GM21717 (cell line): ENCODE data around the gene ERGIC2.

ENCODE experiments used
- ATAC-seq: cut with Tn5 transposase; IDR thresholded peaks from one replicate; pipeline ENCODE4 v1.9.1; 2021; ENCODE audit warnings: mild to moderate bottlenecking, moderate library complexity; ENCODE audit not compliant: unreplicated experiment

The ERGIC2 gene

DNA sequence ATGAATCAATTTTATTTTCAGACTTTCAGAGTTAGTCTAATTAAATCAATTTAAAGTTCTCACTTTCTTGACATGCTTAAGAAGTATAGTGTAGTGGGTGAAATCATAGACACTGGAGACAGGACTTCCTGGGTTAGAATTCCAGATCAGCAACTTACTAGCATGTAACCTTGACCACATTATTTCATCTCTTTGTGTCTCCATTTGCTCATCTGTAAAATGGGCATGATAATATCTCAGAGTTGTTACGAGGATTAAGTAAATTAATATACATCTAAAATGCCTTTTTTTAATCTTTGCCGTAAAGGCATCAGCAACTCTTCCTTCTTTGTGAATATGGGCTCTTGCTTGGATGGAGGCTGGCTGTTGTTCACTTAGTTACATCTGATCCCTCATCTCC, 1.3 kb upstream of the ERGIC2 start:
- no peak for ATAC-seq

DNA sequence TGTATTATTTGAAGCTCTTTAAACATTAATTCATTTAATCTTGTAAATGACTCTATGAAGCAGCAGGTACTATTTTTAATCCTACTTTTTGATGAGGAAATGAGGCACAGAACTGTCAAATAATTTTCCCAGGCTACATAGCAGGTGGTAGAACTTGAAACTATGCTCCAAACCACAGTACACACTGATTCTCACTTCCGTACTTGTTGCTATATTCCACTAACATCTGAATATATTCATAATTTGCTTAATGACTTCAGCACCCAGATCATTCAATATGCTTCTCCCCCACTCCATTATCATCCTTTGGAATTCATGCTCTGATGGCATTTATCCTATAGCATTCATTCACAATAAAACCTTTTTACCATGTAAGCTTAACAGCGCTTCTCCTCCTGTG, 4.9 kb downstream of the ERGIC2 start:
- no peak for ATAC-seq

DNA sequence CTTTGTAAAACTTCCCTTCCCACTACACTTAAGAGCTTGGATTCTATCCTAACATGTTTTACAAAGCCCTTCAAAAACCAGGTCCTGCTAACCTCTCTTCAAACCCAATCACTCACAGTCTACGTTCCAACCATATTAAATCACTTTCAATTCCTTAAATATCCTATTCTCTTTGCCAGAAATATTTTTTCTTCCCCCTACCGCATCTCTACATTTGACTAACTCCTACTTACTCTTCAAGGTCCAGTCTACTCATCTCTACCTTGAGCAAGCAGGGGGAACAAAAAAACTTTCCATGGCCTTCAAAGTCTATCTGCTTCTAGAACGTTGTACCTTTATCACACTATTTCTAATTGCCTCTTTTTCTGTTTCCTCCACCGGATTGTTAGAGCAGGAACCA, 6.1 kb downstream of the ERGIC2 start:
- ATAC-seq = no peak

DNA sequence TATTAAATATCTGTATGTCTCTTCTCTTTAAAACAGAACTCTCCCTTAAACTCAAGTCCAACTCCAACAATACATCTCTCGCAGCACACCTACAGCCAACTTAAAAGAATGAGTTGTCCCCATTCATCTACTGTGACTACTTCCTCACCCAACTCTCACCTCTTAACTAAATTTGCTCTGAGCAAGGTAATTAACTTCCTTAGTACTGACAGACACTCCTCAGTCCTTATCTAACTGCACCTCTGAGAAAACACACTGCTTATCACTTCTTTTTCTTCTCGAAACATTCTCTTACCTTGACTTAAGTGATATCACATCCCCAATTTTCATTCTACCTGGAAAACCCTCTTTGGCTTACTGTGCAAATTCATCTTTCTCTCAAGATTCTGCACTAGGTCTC, 7.0 kb downstream of the ERGIC2 start:
- no peak for ATAC-seq

DNA sequence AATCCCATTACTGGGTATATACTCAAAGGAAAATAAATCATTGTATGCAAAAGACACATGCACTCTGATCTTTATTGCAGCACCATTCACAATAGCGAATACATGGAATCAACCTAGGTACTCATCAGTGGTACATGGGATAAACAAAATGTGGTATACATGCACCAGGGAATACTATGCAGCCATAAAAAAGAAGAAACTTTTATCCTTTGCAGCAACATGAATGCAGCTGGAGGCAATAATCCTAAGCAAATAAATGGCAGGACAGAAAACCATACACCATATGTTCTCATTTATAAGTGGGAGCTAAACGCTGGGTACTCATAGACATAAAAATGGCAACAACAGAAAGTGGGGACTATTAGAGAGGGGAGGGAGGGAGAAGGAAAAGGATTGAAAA, 15.9 kb downstream of the ERGIC2 start:
- ATAC-seq = no peak

DNA sequence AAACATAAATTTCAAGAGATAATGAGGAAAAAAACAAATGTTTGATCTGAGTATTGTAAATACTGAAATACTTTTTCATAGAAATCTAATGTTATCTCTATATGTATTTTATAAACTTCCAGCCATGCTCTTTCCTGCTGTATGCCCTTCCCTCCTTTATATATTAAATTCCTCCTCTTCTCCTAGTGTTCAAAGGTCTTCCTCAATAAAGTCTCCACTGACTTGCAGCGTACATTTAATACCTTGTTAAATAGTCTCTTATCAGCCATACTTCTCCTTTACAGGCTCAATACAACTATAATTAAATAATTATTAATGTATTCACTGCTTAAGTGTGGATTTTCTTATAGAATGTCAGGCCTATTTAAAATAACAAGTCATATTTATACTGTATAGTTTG, 26.0 kb downstream of the ERGIC2 start:
- ATAC-seq = no peak

DNA sequence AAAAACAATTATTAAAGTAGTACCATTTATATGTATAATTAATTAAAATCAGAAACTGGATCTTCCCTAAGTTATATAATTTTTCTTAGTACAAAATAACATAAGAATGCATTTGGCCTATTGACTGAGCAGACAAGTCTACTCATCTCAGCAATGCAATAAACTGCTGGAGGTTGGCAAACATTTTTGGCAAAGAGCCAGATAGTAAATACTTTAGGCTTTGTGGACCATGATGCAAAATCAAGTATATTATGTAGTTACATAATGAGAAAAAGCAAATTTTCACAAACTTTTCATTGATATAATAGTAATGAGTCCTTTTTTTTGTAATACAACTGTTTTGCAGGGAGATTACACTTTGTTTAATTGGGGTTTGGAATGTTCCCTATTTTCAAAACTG, 30.9 kb downstream of the ERGIC2 start:
- no peak for ATAC-seq

DNA sequence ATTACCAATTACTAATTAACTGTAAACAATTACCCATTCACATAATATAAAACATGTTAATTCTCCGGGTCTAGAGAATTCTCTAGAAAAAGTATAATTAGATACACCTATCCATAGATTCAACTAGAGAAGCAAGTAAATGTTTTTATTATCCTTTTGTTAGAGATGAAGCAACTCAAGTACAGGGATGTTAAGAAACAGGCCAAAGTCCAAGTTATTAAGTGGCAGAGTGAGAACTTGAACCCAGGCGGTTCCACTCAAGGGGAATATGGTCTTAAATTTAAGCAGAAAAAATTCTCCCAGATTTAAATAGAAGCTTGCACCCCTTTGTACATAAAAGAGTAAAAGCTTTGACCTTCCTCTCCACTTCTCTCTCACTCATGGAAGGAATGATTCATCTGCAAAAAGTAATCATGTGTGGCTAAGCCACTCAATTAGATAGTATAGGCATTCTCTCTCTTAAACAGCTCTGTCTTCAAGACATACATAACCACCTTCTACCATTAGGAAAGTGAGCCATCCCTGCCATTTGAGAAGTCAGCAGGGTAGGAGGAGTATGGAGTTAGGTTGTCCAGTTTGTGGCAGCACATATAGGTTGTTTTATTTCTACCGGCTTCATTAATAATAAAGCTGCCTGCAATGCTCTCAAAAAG, 34.1 kb downstream of the ERGIC2 start:
- no peak for ATAC-seq

DNA sequence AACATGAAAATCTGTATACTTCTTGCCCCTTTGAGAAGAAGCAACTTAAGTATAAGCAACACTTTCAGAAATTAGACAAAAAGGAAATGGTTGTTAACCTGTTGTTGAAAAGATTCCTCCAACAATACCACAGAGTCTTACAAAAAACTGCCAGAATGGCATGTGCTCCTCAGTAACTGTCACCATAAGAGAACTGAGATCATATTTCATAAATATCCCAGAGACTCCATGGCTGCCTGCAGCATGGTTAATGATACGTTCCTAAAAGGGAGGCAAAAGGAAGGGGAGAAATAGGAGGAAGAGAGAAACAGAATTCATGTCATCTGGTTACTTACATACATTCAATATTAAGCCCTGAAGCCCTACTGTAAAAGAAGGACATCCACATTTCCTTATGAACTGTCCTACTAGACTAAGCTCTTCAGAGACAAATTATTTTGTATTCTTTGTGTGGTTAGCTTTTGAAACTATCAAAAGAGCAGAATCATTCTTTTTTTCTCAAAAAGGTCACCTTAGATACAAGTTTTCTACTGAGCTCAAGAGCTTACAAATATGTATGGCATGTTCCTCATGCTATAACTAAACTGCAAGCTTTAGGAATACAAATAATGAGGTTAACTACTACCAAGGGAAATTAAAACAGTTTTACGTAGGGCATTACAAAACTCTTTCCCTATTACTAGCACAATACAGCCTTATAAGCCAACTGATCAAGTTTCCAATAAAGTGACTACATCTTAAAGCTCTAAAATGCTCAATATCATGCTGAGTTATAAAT, 37.8 kb downstream of the ERGIC2 start:
- no peak for ATAC-seq

DNA sequence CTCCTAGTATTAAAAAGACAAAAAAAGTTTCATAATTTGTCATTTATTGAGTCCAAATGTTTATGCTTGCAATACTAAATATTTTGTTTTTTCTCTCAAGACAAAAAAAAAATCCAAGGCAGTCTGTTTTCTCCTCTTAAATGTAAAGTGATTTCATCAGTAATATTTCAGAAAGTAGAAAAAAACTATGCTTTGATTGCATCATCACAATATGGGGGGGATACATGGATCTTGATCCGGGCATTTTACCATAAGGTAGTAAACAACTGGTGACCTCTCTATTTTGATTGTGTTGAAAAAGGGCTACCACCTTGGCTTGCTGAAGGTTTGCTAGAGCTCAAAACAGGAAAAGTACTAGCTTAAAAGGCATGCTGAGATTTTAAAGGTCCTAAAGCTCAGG, 43.6 kb downstream of the ERGIC2 start:
- no peak for ATAC-seq

DNA sequence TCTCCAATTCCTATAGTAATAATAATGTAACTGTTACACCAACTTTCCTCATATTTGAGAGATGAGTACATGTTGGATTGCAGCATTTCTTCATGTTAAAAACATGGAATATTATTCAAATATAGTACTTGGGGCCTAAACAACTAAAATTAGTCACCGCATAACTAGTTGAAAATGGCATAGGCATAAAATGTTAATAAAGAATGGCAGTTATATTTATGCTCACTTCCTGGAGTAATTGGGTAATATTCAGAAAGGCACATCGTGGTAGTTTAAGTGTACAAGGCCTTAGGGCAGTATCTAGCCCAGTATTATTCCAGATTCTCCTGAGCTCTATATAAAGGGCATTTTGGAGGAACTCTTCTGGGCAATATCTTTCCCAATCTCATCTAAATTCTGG, 46.0 kb downstream of the ERGIC2 start:
- no peak for ATAC-seq

DNA sequence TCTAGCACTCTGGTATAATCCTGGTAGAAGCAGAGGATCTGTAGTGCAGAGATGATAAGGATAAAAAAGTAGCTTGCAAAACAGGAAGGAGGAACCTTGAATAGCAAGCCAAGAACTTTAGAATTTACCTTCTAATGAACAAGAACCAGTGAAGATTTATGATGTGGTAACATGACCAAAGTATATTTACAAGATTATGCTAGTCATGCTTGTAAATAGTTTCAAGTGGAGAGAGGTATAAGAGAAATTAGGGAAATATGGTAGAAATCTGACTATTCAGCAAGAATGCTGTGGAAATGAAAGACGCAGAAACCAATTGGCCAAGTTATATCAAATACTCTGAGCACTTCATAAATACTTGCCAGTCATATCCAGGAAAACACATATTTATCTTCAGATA, 47.8 kb downstream of the ERGIC2 start:
- ATAC-seq = no peak

DNA sequence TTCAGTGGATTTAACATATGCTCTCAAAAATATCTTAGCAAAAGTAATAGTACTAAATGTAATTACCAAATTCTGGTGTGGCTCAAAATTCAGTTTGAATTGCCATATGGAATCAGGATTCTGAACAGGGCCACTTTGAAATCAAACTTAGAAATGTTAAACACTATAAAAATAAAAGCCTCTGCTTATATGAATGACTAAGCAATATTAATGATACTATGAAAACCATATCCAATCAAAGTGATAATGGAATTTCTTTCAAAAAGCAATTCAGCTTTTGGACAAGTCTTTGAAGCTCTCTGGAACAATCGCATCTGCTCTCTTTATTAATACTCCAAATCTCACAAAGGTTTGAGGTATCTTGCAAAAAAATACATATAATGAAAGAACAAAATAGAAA, 51.6 kb downstream of the ERGIC2 start:
- ATAC-seq = no peak

DNA sequence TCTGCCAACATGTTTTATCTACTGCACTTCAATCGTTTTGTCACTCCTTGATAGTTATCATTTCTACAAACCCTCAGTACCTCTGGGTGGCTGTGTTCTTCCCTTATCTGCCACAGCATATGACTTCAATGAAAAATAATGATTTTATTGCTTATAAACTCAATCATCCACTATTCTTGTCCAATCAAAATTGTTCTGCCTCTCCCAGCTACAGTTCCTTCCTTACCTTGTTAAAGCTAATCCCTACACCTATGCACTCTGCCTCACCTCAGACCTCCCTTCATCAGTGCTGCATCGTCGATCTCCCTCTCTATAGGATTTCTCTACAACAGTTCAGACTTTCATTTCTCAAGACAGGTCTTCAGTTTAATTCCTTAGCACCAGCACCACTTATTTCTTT, 58.8 kb downstream of the ERGIC2 start:
- no peak for ATAC-seq

DNA sequence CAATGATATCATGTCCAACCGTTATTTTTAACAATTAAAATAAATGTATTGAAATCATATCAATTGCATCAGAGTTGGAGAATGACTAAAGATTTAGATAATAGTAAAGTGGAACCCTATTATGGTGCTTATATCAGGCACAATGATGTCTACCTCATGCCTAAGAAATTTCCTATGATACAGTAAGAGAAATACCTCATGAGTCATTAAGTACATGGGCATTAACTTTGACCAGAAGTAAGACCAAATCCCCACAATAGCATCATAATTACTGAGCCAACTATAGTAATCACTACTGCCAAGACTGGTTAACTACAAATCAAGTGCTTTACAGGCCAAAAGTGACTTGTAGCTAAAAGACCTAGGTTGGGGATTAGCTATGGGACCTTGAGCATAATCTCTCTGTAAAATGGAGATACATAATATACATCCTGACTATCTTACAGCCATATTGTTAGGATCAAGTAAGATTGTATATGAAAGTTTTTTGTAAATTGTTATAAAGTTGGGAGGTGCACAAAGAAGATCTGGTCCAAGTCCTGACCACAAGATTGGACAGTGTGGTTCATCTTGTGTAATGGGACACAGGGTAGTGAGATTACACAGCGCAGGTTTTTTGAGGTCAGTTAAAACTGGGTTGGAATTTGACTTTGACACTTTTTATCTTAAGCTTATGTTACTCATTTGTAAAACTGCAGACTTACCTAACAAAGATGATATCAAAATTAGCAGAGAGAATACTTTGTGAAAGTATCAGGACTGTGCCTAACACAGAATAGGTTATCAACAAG, 60.5 kb downstream of the ERGIC2 start:
- ATAC-seq = no peak

DNA sequence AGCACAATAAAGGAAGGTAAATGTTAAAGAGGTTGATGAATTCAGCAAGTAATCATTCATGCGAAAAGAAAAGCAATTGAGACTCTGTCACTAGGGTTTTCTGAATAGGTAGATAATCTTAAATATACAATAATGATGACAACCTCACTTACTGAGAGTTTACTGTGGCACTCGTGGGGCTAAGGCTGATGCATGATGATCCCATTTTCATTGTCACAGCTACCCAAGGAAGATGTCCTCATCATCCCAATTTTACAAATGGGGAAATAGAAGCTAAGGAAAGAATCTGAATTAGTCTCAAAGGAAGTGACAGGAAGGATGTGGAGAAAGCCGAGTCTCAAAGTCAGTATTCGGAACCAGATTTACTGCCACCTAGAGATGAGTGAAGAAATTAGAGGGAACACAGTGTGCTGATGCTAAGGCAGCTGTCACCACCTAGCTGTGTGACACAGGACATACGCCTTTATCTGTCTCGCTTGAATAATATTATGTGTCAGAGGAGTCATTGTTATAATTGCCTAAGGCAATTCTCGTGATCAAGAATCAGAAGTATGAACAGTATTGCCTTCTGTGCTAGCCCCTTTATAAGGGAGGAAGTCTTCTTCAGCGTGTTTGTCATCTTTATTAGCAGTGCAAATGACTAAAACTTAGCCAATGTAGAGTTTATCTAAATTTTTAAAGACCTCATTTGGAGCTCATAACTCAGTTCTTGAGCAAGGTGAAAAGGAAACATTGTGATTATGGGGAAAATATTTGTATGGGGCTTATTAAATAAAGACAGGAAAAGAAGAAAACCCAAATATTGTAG, 63.2 kb downstream of the ERGIC2 start:
- peak; percentile 97 for ATAC-seq

DNA sequence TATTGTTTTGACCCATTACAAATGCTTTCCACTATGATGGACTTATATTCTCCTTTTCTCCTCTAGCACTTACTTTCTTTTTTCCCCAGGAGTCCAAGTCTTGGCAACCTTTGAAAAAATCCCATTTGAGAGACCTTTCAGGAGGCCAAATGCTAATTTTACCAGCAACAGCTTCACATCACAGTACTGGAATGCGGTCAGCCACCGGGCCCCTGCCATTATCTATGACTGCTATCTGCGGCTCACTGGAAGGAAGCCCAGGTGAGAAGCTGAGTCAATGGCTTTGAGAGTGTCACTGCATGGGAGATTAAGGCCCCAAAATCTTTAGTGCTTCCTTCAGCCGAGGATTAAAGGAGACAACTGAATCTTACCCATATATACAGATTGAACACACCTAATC, 64.2 kb downstream of the ERGIC2 start:
- ATAC-seq = no peak

DNA sequence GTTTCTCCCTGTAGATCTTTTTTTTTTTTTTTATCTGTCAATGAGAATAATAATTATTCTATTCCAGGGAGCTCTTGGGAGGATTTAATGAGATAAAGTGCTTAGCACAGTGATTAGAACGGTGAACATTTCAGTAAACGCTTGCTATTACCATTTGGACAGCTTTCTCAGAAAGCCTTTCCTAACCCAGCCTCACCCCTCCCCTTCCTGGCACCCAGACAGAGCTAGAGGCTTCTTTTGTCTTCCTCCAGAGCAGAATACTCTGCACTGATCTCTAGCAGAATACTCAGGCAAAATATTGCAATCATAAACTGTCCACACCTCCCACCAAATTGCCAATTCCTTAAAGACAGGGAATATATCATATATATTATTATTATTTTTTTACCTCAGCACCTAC, 66.6 kb downstream of the ERGIC2 start:
- ATAC-seq = no peak

DNA sequence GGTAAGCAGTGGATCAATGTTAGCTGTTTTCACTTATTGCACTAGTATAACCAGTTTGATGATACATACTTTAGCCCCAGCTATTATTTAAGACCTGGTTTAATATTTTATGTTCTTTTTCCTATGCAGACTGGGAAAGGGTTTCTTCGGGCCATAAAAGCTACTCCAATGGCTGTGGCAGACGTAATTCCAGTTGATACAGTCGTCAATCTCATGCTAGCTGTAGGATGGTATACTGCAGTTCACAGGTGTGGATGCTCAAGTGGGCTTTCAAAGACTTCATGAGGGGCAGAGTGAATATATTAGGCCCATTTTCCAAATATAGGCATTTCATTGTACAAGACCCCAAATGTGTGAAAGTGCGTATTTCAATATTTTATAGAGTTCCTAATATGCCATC, 70.1 kb downstream of the ERGIC2 start:
- no peak for ATAC-seq

DNA sequence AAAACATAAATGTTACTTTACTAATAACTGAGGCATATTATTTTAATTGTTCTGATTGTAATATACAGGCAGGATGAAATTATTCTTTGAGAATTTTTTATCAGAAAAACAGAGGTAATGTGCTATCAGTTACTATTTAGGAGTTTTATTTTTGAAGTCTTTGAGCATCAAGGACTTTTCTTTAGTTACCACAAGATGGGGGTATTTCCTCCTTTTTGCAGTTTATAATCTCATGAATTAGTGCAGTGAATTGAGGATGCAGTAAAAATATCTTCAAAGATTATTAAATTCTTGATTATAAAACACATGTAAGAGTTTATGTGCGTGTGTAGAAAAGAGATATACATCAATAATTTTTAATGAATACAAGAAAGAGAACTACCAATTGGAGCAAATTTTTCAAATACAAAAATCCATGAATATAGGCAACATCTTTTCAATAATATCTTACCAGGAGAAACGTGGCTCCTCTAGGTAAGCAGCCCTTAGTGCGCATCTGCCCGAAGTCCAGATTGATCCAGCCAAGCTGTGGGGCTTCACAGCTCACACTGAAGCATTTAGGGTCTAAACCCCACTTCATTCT, 71.6 kb downstream of the ERGIC2 start:
- no peak for ATAC-seq

DNA sequence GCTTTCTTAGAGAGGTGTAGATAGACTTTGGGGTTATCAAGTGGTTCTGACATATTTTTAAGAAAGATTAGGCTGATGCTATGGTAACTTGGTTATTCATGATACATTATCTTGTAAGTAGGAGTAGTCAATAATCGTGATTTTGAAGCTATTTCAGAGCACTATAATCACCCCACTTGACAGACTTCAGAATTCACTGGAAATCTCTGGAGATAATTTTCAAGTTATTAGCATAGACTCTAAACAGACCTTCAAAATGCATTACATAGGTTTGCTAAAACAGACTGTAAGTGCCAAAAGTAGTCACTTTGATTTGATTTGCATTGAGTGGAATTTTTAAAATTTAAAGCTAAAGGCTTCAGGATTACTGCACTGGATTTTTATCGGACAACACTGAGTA, 74.3 kb downstream of the ERGIC2 start:
- ATAC-seq = no peak
